AG09309 (cell line): ENCODE measurements around the gene ETV3.

Experiments used
- DNase-seq: peaks from one replicate; pipeline ENCODE4 v3.0.0-alpha.2; 2010; ENCODE audit warnings: low read depth
- H3K4me3 ChIP-seq: 2 replicates; pipeline ENCODE4 v1.5.1; 2011; ENCODE audit warnings: mild to moderate bottlenecking, low read depth, low read length, moderate library complexity; ENCODE audit not compliant: control insufficient read depth
- TF ChIP-seq, protein P1 (sequence below): IDR thresholded peaks from 2 replicates; pipeline ENCODE4 v1.5.1; 2011; ENCODE audit warnings: mild to moderate bottlenecking, low read depth, low read length, inconsistent platforms; ENCODE audit not compliant: insufficient read depth, control insufficient read depth; ENCODE audit errors: missing control alignments

The ETV3 gene

DNA sequence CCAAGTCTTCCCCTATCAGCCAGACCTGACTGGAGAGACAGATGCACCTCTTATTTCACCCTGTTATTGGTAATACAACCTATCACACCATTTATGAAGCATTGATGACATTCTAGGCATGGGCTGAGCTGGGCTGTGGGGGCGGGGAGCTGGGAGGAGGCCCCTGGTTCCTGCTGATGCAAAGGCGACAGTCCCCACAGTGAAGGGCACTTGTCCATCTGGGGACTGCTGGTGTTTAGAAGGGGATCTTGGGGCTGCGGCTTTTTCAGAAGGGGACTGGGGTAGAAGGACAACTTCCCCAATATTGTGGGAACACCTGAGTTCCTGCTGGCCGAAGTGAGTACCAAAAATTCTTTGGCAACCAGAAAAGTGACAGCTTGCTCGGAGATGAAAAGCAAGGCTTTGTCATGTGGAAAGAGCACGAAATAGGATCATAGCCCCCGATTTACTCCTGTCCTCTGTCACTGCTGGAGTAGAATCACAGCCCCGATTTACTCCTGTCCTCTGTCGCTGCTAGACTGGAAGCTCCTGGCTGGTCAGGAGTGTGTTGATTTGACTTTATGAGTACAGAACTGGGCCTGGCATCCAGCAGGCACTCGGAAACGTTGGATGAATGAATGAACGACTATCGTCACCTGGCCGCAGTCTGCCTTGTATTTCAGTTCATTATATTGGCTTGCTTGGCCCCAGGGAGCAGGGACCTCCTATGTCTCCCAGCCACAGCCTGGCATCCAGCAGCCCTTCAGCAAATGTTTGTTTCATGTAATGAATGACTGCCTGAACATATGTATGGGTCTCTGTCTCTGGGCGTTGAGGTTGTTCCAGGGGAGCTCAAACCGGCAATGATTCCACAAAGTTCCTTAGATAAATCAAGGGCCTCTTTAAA, 22.1 kb downstream of the ETV3 start:
- TF ChIP-seq, protein P1, sequence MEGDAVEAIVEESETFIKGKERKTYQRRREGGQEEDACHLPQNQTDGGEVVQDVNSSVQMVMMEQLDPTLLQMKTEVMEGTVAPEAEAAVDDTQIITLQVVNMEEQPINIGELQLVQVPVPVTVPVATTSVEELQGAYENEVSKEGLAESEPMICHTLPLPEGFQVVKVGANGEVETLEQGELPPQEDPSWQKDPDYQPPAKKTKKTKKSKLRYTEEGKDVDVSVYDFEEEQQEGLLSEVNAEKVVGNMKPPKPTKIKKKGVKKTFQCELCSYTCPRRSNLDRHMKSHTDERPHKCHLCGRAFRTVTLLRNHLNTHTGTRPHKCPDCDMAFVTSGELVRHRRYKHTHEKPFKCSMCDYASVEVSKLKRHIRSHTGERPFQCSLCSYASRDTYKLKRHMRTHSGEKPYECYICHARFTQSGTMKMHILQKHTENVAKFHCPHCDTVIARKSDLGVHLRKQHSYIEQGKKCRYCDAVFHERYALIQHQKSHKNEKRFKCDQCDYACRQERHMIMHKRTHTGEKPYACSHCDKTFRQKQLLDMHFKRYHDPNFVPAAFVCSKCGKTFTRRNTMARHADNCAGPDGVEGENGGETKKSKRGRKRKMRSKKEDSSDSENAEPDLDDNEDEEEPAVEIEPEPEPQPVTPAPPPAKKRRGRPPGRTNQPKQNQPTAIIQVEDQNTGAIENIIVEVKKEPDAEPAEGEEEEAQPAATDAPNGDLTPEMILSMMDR: no peak
- H3K4me3 ChIP-seq: no peak overlapping the region

DNA sequence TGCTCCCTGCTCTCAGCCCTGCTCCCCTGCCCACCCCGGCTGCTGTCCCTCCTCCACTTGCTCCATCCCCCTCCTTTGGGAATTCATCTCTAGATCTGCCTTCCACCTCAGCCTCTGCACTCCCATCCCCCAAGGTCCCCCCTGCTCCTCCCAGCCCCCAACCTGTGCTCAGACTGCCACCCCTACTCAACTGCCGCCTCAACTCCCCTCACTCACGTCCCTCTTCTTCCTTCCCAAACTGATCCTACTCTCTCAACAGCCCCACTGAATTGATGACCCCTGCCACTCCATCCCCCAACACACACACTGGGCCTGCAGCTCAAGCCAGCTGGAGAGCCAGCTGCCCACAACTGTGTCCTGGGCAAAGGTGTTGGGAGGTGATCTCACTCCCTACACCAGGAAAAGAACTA, 22.8 kb downstream of the ETV3 start:
- TF ChIP-seq, protein P1: no peak
- no peak for DNase-seq

More for the DNA sequence above, 22.1 kb downstream of the ETV3 start:
- no peak for DNase-seq

DNA sequence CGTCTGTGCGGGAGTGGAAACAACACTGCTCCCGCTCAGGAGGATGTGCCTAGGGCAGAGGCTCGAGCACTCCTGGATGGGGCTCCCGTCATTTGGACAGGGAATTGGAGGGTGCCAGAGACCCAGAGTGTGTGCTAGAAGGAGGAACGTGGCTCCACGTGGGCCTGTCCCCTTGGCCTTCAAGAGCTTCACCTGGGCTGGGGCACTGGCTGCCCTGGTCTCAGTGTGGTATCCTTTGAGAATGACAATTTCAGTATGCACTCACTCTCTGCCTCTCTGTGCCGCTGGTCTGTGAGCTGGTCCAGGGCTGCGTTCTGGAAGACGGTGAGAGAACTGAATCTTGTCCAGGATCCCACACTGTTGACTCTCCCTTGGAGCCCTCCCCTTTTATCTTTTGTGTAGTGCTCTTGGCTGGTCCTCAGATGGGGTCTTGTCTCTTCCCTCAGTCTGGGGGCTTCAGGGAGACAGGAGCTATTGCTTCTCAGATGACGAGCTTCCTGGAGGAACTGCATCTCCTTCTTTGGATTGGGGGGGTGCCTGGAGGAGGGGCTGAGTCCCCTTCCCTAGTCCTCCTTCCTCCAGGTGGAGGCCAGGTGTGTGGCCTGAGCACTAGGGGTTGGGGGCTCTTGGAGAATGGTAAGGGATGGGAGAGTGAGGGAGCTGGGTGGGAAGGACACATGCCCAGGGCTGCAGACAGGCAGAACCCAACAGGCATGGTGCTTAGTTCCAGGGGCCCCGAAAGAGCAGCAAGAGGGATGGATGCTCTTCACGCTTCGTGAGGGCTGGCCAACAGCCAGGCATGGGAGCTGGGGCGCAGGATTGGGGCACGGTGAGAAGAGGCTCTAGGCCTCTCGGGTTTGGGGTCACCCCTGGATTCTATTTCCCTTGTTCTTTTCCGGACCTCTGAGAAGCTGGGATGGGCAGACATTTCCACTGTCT, 23.7 kb downstream of the ETV3 start:
- no peak for DNase-seq
- TF ChIP-seq, protein P1: no peak
- no peak overlapping the region for H3K4me3 ChIP-seq

More for the DNA sequence above, 22.8 kb downstream of the ETV3 start:
- no peak overlapping the region for H3K4me3 ChIP-seq

DNA sequence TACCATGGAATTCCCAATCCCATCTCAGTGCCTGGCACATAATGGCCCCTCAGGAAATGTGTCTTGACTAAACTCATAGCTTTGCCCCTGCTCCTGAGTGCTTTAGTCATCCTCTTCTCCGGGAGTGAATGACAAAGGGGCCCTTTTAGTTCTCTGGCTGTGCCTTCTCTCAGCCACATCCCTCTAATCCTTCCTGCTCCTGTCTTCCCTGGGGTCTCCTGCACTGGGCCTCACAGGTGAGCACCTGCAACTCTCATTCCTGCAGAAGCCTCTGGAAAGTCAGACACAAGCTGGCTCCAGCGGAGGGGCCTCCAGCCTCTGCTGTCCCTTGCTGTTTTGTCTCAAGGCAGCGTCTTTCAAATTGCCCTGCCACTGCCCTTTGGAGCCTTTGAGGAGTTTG, 24.6 kb downstream of the ETV3 start:
- no peak for DNase-seq
- TF ChIP-seq, protein P1: no peak
- H3K4me3 ChIP-seq: no peak overlapping the region

DNA sequence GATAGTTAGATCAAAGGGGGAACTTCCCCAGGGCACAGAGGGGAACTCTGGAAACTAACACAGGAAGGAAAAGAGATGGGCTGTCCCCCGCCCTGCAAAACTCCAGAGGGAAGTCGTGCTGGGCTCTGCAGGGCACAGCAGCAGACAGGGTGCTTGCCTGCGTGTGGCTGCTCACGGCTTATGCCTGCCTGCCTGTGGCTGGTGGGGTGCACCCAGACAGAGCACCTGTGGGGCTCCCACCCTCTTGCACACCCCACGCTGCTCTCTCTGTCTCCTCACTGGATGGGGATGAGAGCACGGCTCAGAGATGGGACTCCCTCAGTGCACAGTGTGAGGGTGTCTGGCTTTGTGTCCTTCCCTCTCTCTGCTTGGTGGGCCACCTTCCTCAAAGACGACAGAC, 25.1 kb downstream of the ETV3 start:
- no peak for DNase-seq

DNA sequence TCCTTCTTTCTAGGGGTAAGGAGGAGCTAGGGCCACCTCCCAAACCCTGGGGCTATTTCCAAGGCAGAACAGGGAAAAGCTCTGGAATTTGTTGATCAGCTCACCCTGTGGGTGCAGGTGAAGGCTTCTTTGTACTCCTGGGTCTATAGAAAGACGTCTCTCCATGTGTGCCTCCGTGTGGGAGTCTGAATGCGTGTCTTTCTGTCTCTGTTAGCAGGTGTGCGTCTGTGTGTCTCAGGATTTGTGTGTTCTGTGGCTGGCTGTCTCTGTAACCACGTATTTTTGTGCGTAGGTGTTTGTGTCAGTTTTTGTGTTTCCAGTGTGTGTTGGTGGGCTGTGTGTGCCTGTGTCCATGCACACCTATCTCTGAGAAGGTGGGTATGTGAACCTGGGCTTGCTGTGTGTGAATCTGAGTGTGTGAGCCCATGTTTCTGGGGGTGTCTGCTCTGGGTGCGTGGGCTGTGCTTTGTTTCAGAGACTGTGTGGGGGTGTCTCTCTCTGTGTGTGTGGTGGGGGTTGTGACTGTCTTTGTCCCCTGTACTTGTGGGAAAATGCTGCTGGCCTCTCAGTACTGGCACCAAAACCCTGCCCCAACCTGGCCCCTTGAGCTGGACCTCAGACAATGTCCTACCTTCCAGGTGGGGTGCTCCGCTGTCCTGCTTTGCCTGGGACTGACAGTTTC, 25.9 kb downstream of the ETV3 start:
- no peak overlapping the region for H3K4me3 ChIP-seq
- TF ChIP-seq, protein P1: no peak
- DNase-seq: no peak

More for the DNA sequence above, 25.1 kb downstream of the ETV3 start:
- H3K4me3 ChIP-seq: no peak overlapping the region
- TF ChIP-seq, protein P1: no peak
